Natural killer cell (primary cell): Measurements from ENCODE around the gene TEKT5. TPM values are rescaled to one million over a fixed set of nuclear protein-coding genes. Genes with fewer than 3 reads are reported as not detected.

Experiments
- ATAC-seq, 3 donors: fragments of 150-1000 bp in 2 of 3; fragments of 200-7000 bp in 1 of 3; cut with Tn5 transposase; 1 replicate in 1 of 3; 2 replicates in 2 of 3; pipeline ENCODE4 v1.10.0; 2021; ENCODE audit warnings: mild to moderate bottlenecking in 2 of 3, moderate library complexity in 2 of 3
- DNase-seq, 2 donors: peaks; one replicate each; pipeline versions ENCODE4 v3.0.0 to v3.0.0-alpha.2; 2013 to 2021; ENCODE audit warnings: mixed read lengths in 1 of 2
- H3K27ac ChIP-seq: one replicate; pipeline ENCODE4 v1.5.1; 2013; ENCODE audit warnings: mild to moderate bottlenecking, low read length
- H3K27me3 ChIP-seq: one replicate; pipeline ENCODE4 v1.6.1; 2013; ENCODE audit warnings: low read length; ENCODE audit not compliant: control insufficient read depth, insufficient read depth
- H3K36me3 ChIP-seq: one replicate; pipeline ENCODE4 v1.6.1; 2013; ENCODE audit warnings: low read length; ENCODE audit not compliant: control insufficient read depth, insufficient read depth
- H3K4me1 ChIP-seq: one replicate; pipeline ENCODE4 v1.6.1; 2013; ENCODE audit warnings: low read length; ENCODE audit not compliant: control insufficient read depth, insufficient read depth
- H3K4me3 ChIP-seq: one replicate; pipeline ENCODE4 v1.5.1; 2013; ENCODE audit warnings: low read length
- H3K9me3 ChIP-seq: one replicate; pipeline ENCODE4 v1.6.1; 2013; ENCODE audit warnings: low read length; ENCODE audit not compliant: control insufficient read depth, insufficient read depth
- H3K27ac Mint-ChIP-seq, 2 donors: one replicate each; pipeline ENCODE4 v1.8.0; 2022; ENCODE audit warnings: mild to moderate bottlenecking in 2 of 2, mixed read lengths in 2 of 2, moderate library complexity in 1 of 2
- H3K27me3 Mint-ChIP-seq, 2 donors: one replicate each; pipeline ENCODE4 v1.8.0; 2022; ENCODE audit warnings: low read depth in 2 of 2, mixed read lengths in 2 of 2
- H3K36me3 Mint-ChIP-seq: one replicate; pipeline ENCODE4 v1.8.0; 2022; ENCODE audit warnings: mixed read lengths
- H3K4me1 Mint-ChIP-seq, 2 donors: one replicate each; pipeline ENCODE4 v1.8.0; 2022; ENCODE audit warnings: mixed read lengths in 2 of 2
- H3K4me3 Mint-ChIP-seq: one replicate; pipeline ENCODE4 v1.8.0; 2022; ENCODE audit warnings: mild to moderate bottlenecking, moderate library complexity, mixed read lengths
- H3K9me3 Mint-ChIP-seq, 2 donors: one replicate each; pipeline ENCODE4 v1.8.0; 2022; ENCODE audit warnings: mixed read lengths in 2 of 2
- WGBS: methylation state at CpG from one replicate; pipeline ENCODE4 v1.1.7; 2013; ENCODE audit warnings: missing lambda C conversion rate; ENCODE audit not compliant: insufficient coverage; 5-methylcytosine and 5-hydroxymethylcytosine counted together
- intact Hi-C: fragments of 100-400 bp; cut with micrococcal nuclease; formaldehyde crosslinking; loops from one replicate; pipeline ENCODE4 v1.14.2; 2022
- total RNA-seq, 4 donors: library from RNA; stranded (reverse); fragments of 120-200 nt in 1 of 4; gene quantifications; one replicate each; pipeline versions ENCODE4 v1.2.3 to v1.2.4, GENCODE V29; 2013 to 2022
- TF ChIP-seq, protein P1 (sequence below): fragments of 200-600 bp; IDR thresholded peaks from one replicate; pipeline ENCODE4 v1.8.0; 2022; ENCODE audit warnings: antibody characterized with exemption

The TEKT5 gene
- total RNA-seq, 3 donors from 2014 or later (not counting 1 experiment from before 2014, with no cell fraction given), result 1.1 TPM; not detected in 2

DNA sequence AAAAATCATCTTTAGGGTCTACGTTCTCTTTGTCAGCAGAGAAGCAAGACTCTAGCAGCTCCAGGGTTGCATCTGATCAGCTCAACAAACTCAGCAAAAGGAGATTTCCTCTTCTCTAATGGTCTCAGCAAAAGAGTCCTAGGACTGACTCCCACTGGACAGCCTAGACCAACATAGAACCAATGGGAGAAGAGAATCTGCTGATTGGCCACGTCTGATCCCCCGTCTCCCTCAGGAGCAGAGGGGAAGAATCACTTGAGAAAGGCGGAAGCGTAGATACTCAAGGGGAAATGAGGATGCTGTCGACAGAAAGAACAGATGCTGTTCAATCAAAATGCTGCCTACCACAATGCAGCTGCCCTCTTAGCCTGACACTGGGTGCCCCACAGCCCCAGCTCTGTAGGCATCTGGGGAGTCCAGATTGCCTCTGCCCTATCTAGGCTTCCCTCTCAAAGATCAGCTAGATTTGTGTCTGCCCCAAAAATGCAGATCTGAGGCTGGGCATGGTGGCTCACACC lies 82.8 kb downstream of the TEKT5 start:
- intact Hi-C loops, result no loop called here
- no peak overlapping the region for H3K4me3 ChIP-seq
- H3K4me1 ChIP-seq, result no peaks in the 10 kb centered on the region
- WGBS, result 82% methylated on average over 6 of the region's 6 CpGs
- no peaks in the 10 kb centered on the region for H3K27me3 ChIP-seq
- H3K9me3 ChIP-seq, result no peaks in the 10 kb centered on the region
- H3K27ac Mint-ChIP-seq, result no peak overlapping the region
- TF ChIP-seq, protein P1, sequence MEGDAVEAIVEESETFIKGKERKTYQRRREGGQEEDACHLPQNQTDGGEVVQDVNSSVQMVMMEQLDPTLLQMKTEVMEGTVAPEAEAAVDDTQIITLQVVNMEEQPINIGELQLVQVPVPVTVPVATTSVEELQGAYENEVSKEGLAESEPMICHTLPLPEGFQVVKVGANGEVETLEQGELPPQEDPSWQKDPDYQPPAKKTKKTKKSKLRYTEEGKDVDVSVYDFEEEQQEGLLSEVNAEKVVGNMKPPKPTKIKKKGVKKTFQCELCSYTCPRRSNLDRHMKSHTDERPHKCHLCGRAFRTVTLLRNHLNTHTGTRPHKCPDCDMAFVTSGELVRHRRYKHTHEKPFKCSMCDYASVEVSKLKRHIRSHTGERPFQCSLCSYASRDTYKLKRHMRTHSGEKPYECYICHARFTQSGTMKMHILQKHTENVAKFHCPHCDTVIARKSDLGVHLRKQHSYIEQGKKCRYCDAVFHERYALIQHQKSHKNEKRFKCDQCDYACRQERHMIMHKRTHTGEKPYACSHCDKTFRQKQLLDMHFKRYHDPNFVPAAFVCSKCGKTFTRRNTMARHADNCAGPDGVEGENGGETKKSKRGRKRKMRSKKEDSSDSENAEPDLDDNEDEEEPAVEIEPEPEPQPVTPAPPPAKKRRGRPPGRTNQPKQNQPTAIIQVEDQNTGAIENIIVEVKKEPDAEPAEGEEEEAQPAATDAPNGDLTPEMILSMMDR, result no peak
- no peaks in the 10 kb centered on the region for H3K4me1 Mint-ChIP-seq
- no peaks in the 10 kb centered on the region for H3K36me3 ChIP-seq
- no peaks in the 10 kb centered on the region for H3K36me3 Mint-ChIP-seq
- no peak overlapping the region for H3K27ac ChIP-seq
- DNase-seq (no peak), ATAC-seq (no peak)
- H3K4me3 Mint-ChIP-seq, result no peak overlapping the region
- no peaks in the 10 kb centered on the region for H3K9me3 Mint-ChIP-seq
- H3K27me3 Mint-ChIP-seq, result peaks cover 6 to 13% of the 10 kb centered on the region in 2 donors

DNA sequence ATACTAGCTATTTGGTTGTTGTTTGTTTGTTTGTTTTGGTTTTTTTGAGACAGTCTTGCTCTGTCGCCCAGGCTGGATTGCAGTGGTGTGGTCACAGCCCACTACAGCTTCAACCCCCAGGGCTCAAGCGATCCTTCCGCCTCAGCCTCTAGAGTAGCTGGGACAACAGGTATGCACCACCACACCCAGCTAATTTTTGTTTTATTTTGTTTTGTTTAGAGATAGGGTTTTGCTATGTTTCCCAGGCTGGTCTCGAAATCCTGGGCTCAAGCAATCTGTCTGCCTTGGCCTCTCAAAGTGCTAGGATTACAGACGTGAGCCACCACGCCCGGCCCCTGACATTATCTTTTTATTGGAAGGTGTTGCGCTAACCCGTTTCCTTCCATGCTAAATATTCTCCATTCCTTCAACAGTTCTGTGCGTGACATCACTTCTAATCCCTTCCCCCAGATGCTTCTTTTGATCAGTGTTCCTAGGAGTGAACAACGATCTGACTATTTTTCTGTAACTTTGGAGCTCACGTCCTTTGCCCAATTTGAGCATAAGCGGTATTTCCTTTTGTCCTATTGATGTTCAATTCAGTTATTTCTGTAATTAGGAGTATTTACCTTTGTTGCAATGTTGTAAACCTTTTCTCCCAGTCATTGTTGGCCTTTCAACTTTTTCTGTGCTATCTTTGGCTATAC lies 84.1 kb downstream of the TEKT5 start:
- ATAC-seq (peak in 1 of 3 donors; percentile 42), DNase-seq (no peak)
- Histone ChIP-seq H3K9me3 (no peaks in the 10 kb centered on the region), H3K4me1 (no peaks in the 10 kb centered on the region), H3K36me3 (no peaks in the 10 kb centered on the region), H3K27ac (no peak overlapping the region), H3K27me3 (no peaks in the 10 kb centered on the region), H3K4me3 (no peak overlapping the region)
- Mint-ChIP-seq H3K4me3 (no peak overlapping the region), H3K27ac (no peak overlapping the region), H3K27me3 (peaks cover 15 to 17% of the 10 kb centered on the region in 2 donors), H3K36me3 (no peaks in the 10 kb centered on the region), H3K9me3 (no peaks in the 10 kb centered on the region), H3K4me1 (no peaks in the 10 kb centered on the region)
- intact Hi-C loops, result no loop called here
- WGBS, result 88% methylated on average over 12 of the region's 13 CpGs
- TF ChIP-seq, protein P1, result no peak

GRCh38 chr16:10609402-10609774 lies 85.3 kb downstream of the TEKT5 start:
- Histone ChIP-seq H3K36me3 (no peaks in the 10 kb centered on the region), H3K4me3 (no peak overlapping the region), H3K9me3 (no peaks in the 10 kb centered on the region), H3K27ac (no peak overlapping the region), H3K27me3 (no peaks in the 10 kb centered on the region), H3K4me1 (no peaks in the 10 kb centered on the region)
- Mint-ChIP-seq H3K4me3 (no peak overlapping the region), H3K4me1 (no peaks in the 10 kb centered on the region), H3K36me3 (no peaks in the 10 kb centered on the region), H3K27ac (no peak overlapping the region), H3K27me3 (peaks cover 14 to 15% of the 10 kb centered on the region in 2 donors), H3K9me3 (no peaks in the 10 kb centered on the region)
- no peak for ATAC-seq
- TF ChIP-seq, protein P1, result no peak
- no peak for DNase-seq
- intact Hi-C loops, result no loop called here
- WGBS, result 95% methylated on average over 7 of the region's 7 CpGs
